Esophagus (tissue), 2 donors: ENCODE results near the gene SPCS2. TPM values are rescaled to one million over a fixed set of nuclear protein-coding genes. Genes with fewer than 3 reads are reported as not detected.

Source experiments
- H3K27ac ChIP-seq, 2 donors: one replicate each; pipeline ENCODE4 v1.5.1; 2013; ENCODE audit warnings: low read depth in 2 of 2, mild to moderate bottlenecking in 2 of 2, inconsistent platforms in 1 of 2, low read length in 1 of 2, moderate library complexity in 1 of 2
- H3K27me3 ChIP-seq, 2 donors: one replicate each; pipeline ENCODE4 v1.6.1; 2013; ENCODE audit warnings: low read length in 2 of 2, control low read depth in 1 of 2, mild to moderate bottlenecking in 1 of 2; ENCODE audit not compliant: insufficient read depth in 2 of 2, control insufficient read depth in 1 of 2
- H3K36me3 ChIP-seq, 2 donors: one replicate each; pipeline ENCODE4 v1.6.1; 2013; ENCODE audit warnings: low read length in 1 of 2; ENCODE audit not compliant: control insufficient read depth in 2 of 2, insufficient read depth in 2 of 2
- H3K4me1 ChIP-seq, 2 donors: one replicate each; pipeline ENCODE4 v1.6.1; 2013; ENCODE audit warnings: low read length in 1 of 2; ENCODE audit not compliant: control insufficient read depth in 2 of 2, insufficient read depth in 2 of 2
- H3K4me3 ChIP-seq, 2 donors: one replicate each; pipeline ENCODE4 v1.5.1; 2013; ENCODE audit warnings: low read length in 2 of 2, mild to moderate bottlenecking in 2 of 2, low read depth in 1 of 2, moderate library complexity in 1 of 2
- H3K9me3 ChIP-seq, 2 donors: one replicate each; pipeline ENCODE4 v1.6.1; 2013; ENCODE audit warnings: mild to moderate bottlenecking in 2 of 2, low read depth in 1 of 2, low read length in 1 of 2, moderate library complexity in 1 of 2; ENCODE audit not compliant: control insufficient read depth in 2 of 2, insufficient read depth in 1 of 2
- WGBS, 2 donors: extraction: QIAGEN DNeasy Blood & Tissue Kit; methylation state at CpG; one replicate each; pipeline ENCODE4 v1.1.7; 2013; 5-methylcytosine and 5-hydroxymethylcytosine counted together
- polyA plus RNA-seq, 2 donors: library from polyadenylated mRNA; stranded (reverse); fragments of 200-250 nt; gene quantifications; one replicate each; pipeline ENCODE4 v1.2.3, GENCODE V29; 2013
- donor health status: healthy with polysubstance abuse.
- donor health status: Bipolar disorder and iron deficiency.

SPCS2 gene
- polyA plus RNA-seq, result 10 to 100 TPM; 86.6 to 95.2 TPM

- 0% methylated on average over 66 to 67 of the region's 67 CpGs for WGBS, 2 donors
- peaks cover 0 to 3% of the 10 kb centered on the region in 2 donors for H3K4me1 ChIP-seq
- no peaks in the 10 kb centered on the region for H3K36me3 ChIP-seq
- H3K27me3 ChIP-seq, result no peaks in the 10 kb centered on the region
- H3K4me3 ChIP-seq, result peak within 1 kb of the TSS; percentile 80 to 98
- H3K9me3 ChIP-seq, result no peaks in the 10 kb centered on the region
- peak within 1 kb of the TSS; percentile 65 to 82 for H3K27ac ChIP-seq
Observed at GRCh38 chr11:74948898-74949752, at the start of gene SPCS2, which contains the start of gene XRRA1. SPCS2 (plus strand) TSS chr11:74949266; CDS start chr11:74949286, 20 bp downstream. XRRA1 (minus strand) TSS chr11:74949091; CDS start chr11:74940878, 8,213 bp downstream.

DNA sequence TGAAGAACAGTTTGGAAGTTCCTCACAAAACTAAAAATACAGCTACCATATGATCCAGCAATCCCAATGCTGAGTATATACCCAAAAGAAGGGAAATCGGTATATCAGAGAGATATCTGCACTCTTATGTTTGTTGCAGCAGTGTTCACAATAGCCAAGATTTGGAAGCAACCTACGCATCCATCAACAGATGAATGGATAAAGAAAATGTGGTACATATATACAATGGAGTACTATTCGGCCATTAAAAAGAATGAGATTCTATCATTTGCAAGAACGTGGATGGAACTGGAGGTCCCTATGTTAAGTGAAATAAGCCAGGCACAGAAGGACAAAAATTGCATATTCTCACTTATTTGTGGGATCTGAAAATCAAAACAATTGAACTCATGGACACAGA, 46.7 kb upstream of the SPCS2 start:
- Histone ChIP-seq H3K27me3 (no peaks in the 10 kb centered on the region), H3K4me3 (no peak overlapping the region), H3K27ac (no peak overlapping the region), H3K4me1 (no peaks in the 10 kb centered on the region), H3K9me3 (no peaks in the 10 kb centered on the region), H3K36me3 (peaks cover 0 to 2% of the 10 kb centered on the region in 2 donors)
- WGBS, 2 donors, result 94 to 97% methylated on average over 4 of the region's 4 CpGs

GRCh38 chr11:74905326-74905725, 43.7 kb upstream of the SPCS2 start:
- Histone ChIP-seq H3K36me3 (peaks cover 0 to 4% of the 10 kb centered on the region in 2 donors), H3K4me3 (no peak overlapping the region), H3K4me1 (no peaks in the 10 kb centered on the region), H3K27me3 (no peaks in the 10 kb centered on the region), H3K27ac (peak overlapping the region in 1 of 2 donors; percentile 22), H3K9me3 (no peaks in the 10 kb centered on the region)
- 68 to 70% methylated on average over 3 of the region's 3 CpGs for WGBS, 2 donors

- Histone ChIP-seq H3K36me3 (peaks cover 0 to 4% of the 10 kb centered on the region in 2 donors), H3K4me3 (no peak overlapping the region), H3K27ac (no peak overlapping the region), H3K4me1 (no peaks in the 10 kb centered on the region), H3K27me3 (no peaks in the 10 kb centered on the region), H3K9me3 (no peaks in the 10 kb centered on the region)
- WGBS, 2 donors, result 66 to 78% methylated on average over 4 of the region's 4 CpGs
Observed at GRCh38 chr11:74909385-74909784, 39.7 kb upstream of the SPCS2 start.

- H3K4me3 ChIP-seq, result no peak overlapping the region
- no peaks in the 10 kb centered on the region for H3K4me1 ChIP-seq
- 74 to 93% methylated on average over 4 of the region's 4 CpGs for WGBS, 2 donors
- H3K27me3 ChIP-seq, result no peaks in the 10 kb centered on the region
- no peaks in the 10 kb centered on the region for H3K9me3 ChIP-seq
- no peak overlapping the region for H3K27ac ChIP-seq
- H3K36me3 ChIP-seq, result peaks cover 0 to 4% of the 10 kb centered on the region in 2 donors
Observed at GRCh38 chr11:74909812-74910211, 39.3 kb upstream of the SPCS2 start.

DNA sequence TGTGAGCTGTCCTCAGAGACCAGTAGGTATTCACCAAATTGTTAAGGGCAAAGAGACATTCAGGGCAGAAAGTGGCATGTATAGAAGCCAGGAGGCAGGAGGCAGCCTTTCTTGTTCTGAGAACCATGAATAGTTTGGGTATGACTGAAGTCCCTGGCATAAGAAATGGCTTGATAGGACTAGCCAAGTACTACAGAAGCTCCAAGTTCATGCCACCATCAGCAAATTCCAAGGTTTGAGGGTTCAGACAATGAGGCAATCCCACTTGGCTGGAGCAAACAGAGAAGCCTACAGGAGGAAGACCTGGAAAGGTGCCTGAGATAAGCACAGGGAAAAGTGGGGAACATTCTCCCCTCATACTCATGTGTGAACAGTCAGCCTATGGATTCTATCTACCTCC, 25.9 kb upstream of the SPCS2 start:
- H3K36me3 ChIP-seq, result peaks cover 0 to 4% of the 10 kb centered on the region in 2 donors
- H3K9me3 ChIP-seq, result no peaks in the 10 kb centered on the region
- H3K27me3 ChIP-seq, result no peaks in the 10 kb centered on the region
- no peaks in the 10 kb centered on the region for H3K4me1 ChIP-seq
- H3K4me3 ChIP-seq, result no peak overlapping the region
- no peak overlapping the region for H3K27ac ChIP-seq

DNA sequence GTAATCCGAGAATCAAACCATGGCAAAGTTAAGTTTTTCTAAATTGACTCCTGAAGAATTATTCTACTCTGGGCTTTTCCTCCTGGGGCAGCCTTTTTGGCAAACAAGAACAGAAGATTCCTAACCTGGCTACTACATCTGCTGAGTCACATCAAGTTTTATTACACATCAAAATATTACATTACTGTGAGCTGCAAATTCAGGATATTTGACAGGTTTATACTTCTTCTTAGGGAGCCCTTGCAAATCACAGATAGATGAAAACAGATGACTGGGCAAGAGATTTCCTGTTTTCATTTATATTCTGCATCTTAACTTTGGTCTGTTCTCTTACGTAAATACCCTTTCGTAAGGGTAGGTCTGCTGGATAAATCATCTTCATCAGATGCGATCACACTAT, 23.8 kb upstream of the SPCS2 start:
- whole genome bisulfite sequencing, 2 donors, result 85 to 88% methylated on average over 4 of the region's 4 CpGs
- H3K36me3 ChIP-seq, result peaks cover 0 to 2% of the 10 kb centered on the region in 2 donors

GRCh38 chr11:74926304-74927030, 22.6 kb upstream of the SPCS2 start:
- H3K9me3 ChIP-seq, result no peaks in the 10 kb centered on the region
- no peak overlapping the region for H3K4me3 ChIP-seq
- WGBS, 2 donors, result 84 to 89% methylated on average over 8 of the region's 8 CpGs
- H3K36me3 ChIP-seq, result no peaks in the 10 kb centered on the region
- H3K27ac ChIP-seq, result no peak overlapping the region
- no peaks in the 10 kb centered on the region for H3K27me3 ChIP-seq
- no peaks in the 10 kb centered on the region for H3K4me1 ChIP-seq

More for the DNA sequence above, 23.8 kb upstream of the SPCS2 start:
- no peak overlapping the region for H3K27ac ChIP-seq
- H3K4me1 ChIP-seq, result no peaks in the 10 kb centered on the region
- no peaks in the 10 kb centered on the region for H3K9me3 ChIP-seq
- no peaks in the 10 kb centered on the region for H3K27me3 ChIP-seq
- H3K4me3 ChIP-seq, result no peak overlapping the region

- no peaks in the 10 kb centered on the region for H3K9me3 ChIP-seq
- no peak overlapping the region for H3K27ac ChIP-seq
- H3K36me3 ChIP-seq, result no peaks in the 10 kb centered on the region
- no peak overlapping the region for H3K4me3 ChIP-seq
- no peaks in the 10 kb centered on the region for H3K4me1 ChIP-seq
- H3K27me3 ChIP-seq, result no peaks in the 10 kb centered on the region
Observed at GRCh38 chr11:74927496-74927895, 21.6 kb upstream of the SPCS2 start.
